K562 (cell line): Measurements from ENCODE around the gene NPTXR. TPM values are rescaled to one million over a fixed set of nuclear protein-coding genes. Genes with fewer than 3 reads are reported as not detected.

Experiments
- POLR2G ChIP-seq: fragments of 200-400 bp; formaldehyde crosslinking; IDR thresholded peaks from 2 replicates; pipeline ENCODE4 v1.6.1; 2017; ENCODE audit warnings: low read depth, mild to moderate bottlenecking, antibody characterized with exemption, low read length, moderate library complexity
- RBBP5 ChIP-seq: fragments of 200-600 bp; sonication (generic); IDR thresholded peaks from 2 replicates; pipeline ENCODE4 v1.6.1; 2012; ENCODE audit warnings: borderline replicate concordance, mild to moderate bottlenecking, low read length, control low read depth, inconsistent platforms; ENCODE audit not compliant: insufficient read depth, poor library complexity, severe bottlenecking
- U2AF1 ChIP-seq: fragments of 200-400 bp; formaldehyde crosslinking; optimal IDR thresholded peaks from 2 replicates; pipeline ENCODE3; 2017; ENCODE audit warnings: mild to moderate bottlenecking, low read depth, low read length, moderate library complexity
- ZBTB7A ChIP-seq: IDR thresholded peaks from 2 replicates; pipeline ENCODE4 v1.6.1; 2011; ENCODE audit warnings: low read depth, mild to moderate bottlenecking, low read length, moderate library complexity, borderline replicate concordance; ENCODE audit not compliant: control insufficient read depth
- ZNF140 ChIP-seq: fragments of 250-450 bp; sonication (Bioruptor Pico); IDR thresholded peaks from 2 replicates; pipeline ENCODE4 v1.8.0; 2021; ENCODE audit warnings: moderate library complexity, mild to moderate bottlenecking, inconsistent platforms
- ZNF57 ChIP-seq: fragments of 450-650 bp; formaldehyde crosslinking; IDR thresholded peaks from 2 replicates; pipeline ENCODE4 v1.4.0; 2020; ENCODE audit warnings: mild to moderate bottlenecking, moderate library complexity
- polyA plus RNA-seq, 8 experiments: library from polyadenylated mRNA; depleted of rRNA in 4 of 8; stranded (reverse) in 5 of 8; unstranded in 3 of 8; fragments of >200 nt; fragmentation: Nextera tagmentation in 2 of 8; fragmentation: Illumina TruSeq in 1 of 8; extraction: Ambion mirVana in 2 of 8; extraction: Trizol in 1 of 8; gene quantifications; 2 replicates each; pipeline versions ENCODE4 v1.2.1 to v1.2.3, GENCODE V29; 2011 to 2014; ENCODE audit warnings: inconsistent platforms in 1 of 8, missing spikeins in 1 of 8
- total RNA-seq, 7 experiments: library from RNA; depleted of rRNA in 6 of 7; stranded (reverse); fragments of >200 nt in 6 of 7; fragmentation: Illumina TruSeq in 2 of 7; extraction: Trizol in 2 of 7; gene quantifications; 2 replicates each; pipeline versions ENCODE4 v1.2.1 to v1.2.3, GENCODE V29; 2011 to 2021; ENCODE audit warnings: low replicate concordance in 1 of 7
- TF ChIP-seq, protein P1 (sequence below): fragments of 450-650 bp; IDR thresholded peaks from 2 replicates; pipeline ENCODE4 v1.6.1; 2016; ENCODE audit warnings: mild to moderate bottlenecking, moderate library complexity
- TF ChIP-seq, protein P2 (sequence below), 2 experiments: fragments of 450-650 bp; conservative IDR thresholded peaks; 2 replicates each; pipeline ENCODE4 v1.6.1; 2017; ENCODE audit warnings: mild to moderate bottlenecking in 2 of 2, moderate library complexity in 2 of 2

Gene NPTXR
- total and polyA plus RNA-seq, 9 of the 15 experiments (the other 6 are each of a cell fraction or from before 2014, with no cell fraction given), result 0.01 to 3.1 (median 1.1) TPM

DNA sequence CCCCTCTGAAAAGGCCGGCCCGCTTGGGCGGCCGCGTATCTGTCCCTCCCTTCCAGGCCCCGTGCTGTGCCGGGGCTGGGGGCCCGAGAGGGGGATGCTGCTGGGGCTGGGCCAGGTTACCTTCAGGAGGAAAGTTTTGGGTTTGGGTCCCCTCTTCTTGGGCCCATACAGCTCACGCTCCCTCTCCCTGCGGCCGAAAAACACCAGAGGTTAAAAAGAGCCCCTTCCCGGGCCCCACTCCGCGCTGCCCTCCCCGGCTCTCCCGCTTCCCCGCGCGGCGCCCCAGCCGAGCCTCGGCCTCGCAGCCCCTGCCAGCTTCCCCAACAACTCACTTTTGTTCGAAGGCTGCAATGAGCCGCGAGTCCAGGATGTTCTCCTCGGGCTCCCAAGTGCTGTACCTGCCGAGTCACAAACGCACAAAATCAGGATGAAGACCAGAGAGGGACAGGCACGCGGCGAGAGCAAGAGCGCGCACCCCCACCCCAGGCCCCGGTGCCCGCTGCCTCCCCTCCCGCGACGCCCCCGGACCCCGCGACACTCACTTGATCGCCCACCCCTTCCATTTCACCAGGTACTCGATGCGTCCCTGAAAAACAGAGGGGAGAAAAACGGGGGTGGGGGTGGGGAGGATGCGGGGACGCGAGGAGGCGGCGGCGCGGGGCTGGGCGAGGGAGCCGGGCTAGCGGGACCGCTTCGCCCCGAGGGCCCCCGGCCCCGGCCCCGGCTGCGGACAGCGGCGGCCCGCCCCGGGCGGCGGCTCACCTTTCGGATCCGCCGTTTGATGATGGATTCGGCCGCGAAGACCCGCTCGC lies 27.7 kb upstream of the NPTXR start (continued):
- TF ChIP-seq, protein P1, sequence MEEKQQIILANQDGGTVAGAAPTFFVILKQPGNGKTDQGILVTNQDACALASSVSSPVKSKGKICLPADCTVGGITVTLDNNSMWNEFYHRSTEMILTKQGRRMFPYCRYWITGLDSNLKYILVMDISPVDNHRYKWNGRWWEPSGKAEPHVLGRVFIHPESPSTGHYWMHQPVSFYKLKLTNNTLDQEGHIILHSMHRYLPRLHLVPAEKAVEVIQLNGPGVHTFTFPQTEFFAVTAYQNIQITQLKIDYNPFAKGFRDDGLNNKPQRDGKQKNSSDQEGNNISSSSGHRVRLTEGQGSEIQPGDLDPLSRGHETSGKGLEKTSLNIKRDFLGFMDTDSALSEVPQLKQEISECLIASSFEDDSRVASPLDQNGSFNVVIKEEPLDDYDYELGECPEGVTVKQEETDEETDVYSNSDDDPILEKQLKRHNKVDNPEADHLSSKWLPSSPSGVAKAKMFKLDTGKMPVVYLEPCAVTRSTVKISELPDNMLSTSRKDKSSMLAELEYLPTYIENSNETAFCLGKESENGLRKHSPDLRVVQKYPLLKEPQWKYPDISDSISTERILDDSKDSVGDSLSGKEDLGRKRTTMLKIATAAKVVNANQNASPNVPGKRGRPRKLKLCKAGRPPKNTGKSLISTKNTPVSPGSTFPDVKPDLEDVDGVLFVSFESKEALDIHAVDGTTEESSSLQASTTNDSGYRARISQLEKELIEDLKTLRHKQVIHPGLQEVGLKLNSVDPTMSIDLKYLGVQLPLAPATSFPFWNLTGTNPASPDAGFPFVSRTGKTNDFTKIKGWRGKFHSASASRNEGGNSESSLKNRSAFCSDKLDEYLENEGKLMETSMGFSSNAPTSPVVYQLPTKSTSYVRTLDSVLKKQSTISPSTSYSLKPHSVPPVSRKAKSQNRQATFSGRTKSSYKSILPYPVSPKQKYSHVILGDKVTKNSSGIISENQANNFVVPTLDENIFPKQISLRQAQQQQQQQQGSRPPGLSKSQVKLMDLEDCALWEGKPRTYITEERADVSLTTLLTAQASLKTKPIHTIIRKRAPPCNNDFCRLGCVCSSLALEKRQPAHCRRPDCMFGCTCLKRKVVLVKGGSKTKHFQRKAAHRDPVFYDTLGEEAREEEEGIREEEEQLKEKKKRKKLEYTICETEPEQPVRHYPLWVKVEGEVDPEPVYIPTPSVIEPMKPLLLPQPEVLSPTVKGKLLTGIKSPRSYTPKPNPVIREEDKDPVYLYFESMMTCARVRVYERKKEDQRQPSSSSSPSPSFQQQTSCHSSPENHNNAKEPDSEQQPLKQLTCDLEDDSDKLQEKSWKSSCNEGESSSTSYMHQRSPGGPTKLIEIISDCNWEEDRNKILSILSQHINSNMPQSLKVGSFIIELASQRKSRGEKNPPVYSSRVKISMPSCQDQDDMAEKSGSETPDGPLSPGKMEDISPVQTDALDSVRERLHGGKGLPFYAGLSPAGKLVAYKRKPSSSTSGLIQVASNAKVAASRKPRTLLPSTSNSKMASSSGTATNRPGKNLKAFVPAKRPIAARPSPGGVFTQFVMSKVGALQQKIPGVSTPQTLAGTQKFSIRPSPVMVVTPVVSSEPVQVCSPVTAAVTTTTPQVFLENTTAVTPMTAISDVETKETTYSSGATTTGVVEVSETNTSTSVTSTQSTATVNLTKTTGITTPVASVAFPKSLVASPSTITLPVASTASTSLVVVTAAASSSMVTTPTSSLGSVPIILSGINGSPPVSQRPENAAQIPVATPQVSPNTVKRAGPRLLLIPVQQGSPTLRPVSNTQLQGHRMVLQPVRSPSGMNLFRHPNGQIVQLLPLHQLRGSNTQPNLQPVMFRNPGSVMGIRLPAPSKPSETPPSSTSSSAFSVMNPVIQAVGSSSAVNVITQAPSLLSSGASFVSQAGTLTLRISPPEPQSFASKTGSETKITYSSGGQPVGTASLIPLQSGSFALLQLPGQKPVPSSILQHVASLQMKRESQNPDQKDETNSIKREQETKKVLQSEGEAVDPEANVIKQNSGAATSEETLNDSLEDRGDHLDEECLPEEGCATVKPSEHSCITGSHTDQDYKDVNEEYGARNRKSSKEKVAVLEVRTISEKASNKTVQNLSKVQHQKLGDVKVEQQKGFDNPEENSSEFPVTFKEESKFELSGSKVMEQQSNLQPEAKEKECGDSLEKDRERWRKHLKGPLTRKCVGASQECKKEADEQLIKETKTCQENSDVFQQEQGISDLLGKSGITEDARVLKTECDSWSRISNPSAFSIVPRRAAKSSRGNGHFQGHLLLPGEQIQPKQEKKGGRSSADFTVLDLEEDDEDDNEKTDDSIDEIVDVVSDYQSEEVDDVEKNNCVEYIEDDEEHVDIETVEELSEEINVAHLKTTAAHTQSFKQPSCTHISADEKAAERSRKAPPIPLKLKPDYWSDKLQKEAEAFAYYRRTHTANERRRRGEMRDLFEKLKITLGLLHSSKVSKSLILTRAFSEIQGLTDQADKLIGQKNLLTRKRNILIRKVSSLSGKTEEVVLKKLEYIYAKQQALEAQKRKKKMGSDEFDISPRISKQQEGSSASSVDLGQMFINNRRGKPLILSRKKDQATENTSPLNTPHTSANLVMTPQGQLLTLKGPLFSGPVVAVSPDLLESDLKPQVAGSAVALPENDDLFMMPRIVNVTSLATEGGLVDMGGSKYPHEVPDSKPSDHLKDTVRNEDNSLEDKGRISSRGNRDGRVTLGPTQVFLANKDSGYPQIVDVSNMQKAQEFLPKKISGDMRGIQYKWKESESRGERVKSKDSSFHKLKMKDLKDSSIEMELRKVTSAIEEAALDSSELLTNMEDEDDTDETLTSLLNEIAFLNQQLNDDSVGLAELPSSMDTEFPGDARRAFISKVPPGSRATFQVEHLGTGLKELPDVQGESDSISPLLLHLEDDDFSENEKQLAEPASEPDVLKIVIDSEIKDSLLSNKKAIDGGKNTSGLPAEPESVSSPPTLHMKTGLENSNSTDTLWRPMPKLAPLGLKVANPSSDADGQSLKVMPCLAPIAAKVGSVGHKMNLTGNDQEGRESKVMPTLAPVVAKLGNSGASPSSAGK, result peak; percentile 67
- TF ChIP-seq POLR2G (peak; percentile 59), ZBTB7A (peak; percentile 59; the same call in 1 of the 2 replicates), ZNF140 (CRISPR knock-in tag) (no peak), RBBP5 (peak; percentile 58), ZNF57 (CRISPR knock-in tag) (no peak), U2AF1 (no peak)
- TF ChIP-seq, protein P2, sequence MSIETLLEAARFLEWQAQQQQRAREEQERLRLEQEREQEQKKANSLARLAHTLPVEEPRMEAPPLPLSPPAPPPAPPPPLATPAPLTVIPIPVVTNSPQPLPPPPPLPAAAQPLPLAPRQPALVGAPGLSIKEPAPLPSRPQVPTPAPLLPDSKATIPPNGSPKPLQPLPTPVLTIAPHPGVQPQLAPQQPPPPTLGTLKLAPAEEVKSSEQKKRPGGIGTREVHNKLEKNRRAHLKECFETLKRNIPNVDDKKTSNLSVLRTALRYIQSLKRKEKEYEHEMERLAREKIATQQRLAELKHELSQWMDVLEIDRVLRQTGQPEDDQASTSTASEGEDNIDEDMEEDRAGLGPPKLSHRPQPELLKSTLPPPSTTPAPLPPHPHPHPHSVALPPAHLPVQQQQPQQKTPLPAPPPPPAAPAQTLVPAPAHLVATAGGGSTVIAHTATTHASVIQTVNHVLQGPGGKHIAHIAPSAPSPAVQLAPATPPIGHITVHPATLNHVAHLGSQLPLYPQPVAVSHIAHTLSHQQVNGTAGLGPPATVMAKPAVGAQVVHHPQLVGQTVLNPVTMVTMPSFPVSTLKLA (conservative IDR thresholded peaks at IDR 0.05), result 0 out of 4 replicates have a peak, but pooled peaks of 1 of the 2 experiments have one; percentile 6
